Measurements from ENCODE around the gene WNK4. TPM values are rescaled to one million over a fixed set of nuclear protein-coding genes. Genes with fewer than 3 reads are reported as not detected.

WNK4 gene
- total and polyA plus RNA-seq, 9 of the 15 experiments (the other 6 are each of a cell fraction or from before 2014, with no cell fraction given): 0.32 to 25.8 (median 4.5) TPM

GRCh38 chr17:42743595-42744282 is 36.7 kb upstream of the WNK4 start (continued):
- TF ChIP-seq ZNF57 (CRISPR knock-in tag; IDR thresholded peaks at IDR 0.05): no peak
- TF ChIP-seq POLR2H (tag; IDR thresholded peaks at IDR 0.05; ENCODE audit: low read depth): no peak
- no peak for TF ChIP-seq MAX (CRISPR knock-in tag; IDR thresholded peaks at IDR 0.05)
- TF ChIP-seq CUX1 (CRISPR knock-in tag; IDR thresholded peaks at IDR 0.05): no peak
- TF ChIP-seq NEUROD1 (IDR thresholded peaks at IDR 0.05; ENCODE audit: borderline replicate concordance, low read depth, low read length, partially characterized antibody): no peak
- no peak for TF ChIP-seq MCM5 (IDR thresholded peaks at IDR 0.05; ENCODE audit: low read depth)
- no peak for TF ChIP-seq ATF4 (CRISPR knock-in tag; IDR thresholded peaks at IDR 0.05)
- peak; percentile 90 for TF ChIP-seq CBFA2T2 (conservative IDR thresholded peaks at IDR 0.05)
- TF ChIP-seq HIVEP1 (CRISPR knock-in tag; IDR thresholded peaks at IDR 0.05): no peak
- no peak for TF ChIP-seq ADNP (tag; IDR thresholded peaks at IDR 0.05)
- no peak for TF ChIP-seq ZNF75A (CRISPR knock-in tag; IDR thresholded peaks at IDR 0.05)
- no peak for TF ChIP-seq ZNF134 (CRISPR knock-in tag; conservative IDR thresholded peaks at IDR 0.05)
- TF ChIP-seq RNF2 (IDR thresholded peaks at IDR 0.05): 0 out of 2 replicates have a peak, but pooled peaks have one; percentile 44
- TF ChIP-seq PURB (CRISPR knock-in tag; IDR thresholded peaks at IDR 0.05; ENCODE audit: low read depth): no peak
- TF ChIP-seq MLLT1 (IDR thresholded peaks at IDR 0.05): no peak; a peak in 1 of 4 replicates
- TF ChIP-seq ZNF280A (IDR thresholded peaks at IDR 0.05; ENCODE audit: low read depth, partially characterized antibody): no peak
- TF ChIP-seq TBP (optimal IDR thresholded peaks at IDR 0.05; ENCODE audit: low read depth, low read length): no peak
- TF ChIP-seq ZNF507 (tag; conservative IDR thresholded peaks at IDR 0.05): no peak
- TF ChIP-seq FOXJ3 (CRISPR knock-in tag; IDR thresholded peaks at IDR 0.05): no peak
- TF ChIP-seq CBX5 (IDR thresholded peaks at IDR 0.05; ENCODE audit: borderline replicate concordance, low read depth): no peak

Data from K562 (cell line).